Endothelial cell of umbilical vein (primary cell): Measurements from ENCODE around the gene MAGI3. TPM values are rescaled to one million over a fixed set of nuclear protein-coding genes. Genes with fewer than 3 reads are reported as not detected.

Experiments used
- BruUV-seq: library from RNA; stranded (reverse); fragments of 400-500 nt; replicated peaks from 2 replicates; lab custom pipeline; 2021; lab: Mats Ljungman, UMichigan
- CTCF ChIA-PET: fragments of 300-600, 350-600 bp; sonication (Branson Sonifier 250); formaldehyde crosslinking; loops from one replicate; lab custom pipeline; 2021; ENCODE audit warnings: antibody characterized with exemption, inconsistent platforms; lab: Charles Lee
- POLR2A ChIA-PET: fragments of 300-600, 350-600 bp; sonication (Branson Sonifier 250); formaldehyde crosslinking; loops from one replicate; lab custom pipeline; 2021; ENCODE audit warnings: antibody characterized with exemption, inconsistent platforms; lab: Charles Lee
- DNase-seq: peaks from one replicate; pipeline ENCODE4 v3.0.0-alpha.2; 2011; ENCODE audit warnings: low read depth, low spot score
- FAIRE-seq: peaks from 2 replicates; lab custom pipeline; 2011; peaks lifted over from hg19 to GRCh38; lab: Jason Lieb, UNC
- H2AFZ ChIP-seq: 2 replicates; pipeline ENCODE4 v1.6.0; 2012; ENCODE audit warnings: low read depth, low read length, control low read depth, inconsistent platforms
- H3K27ac ChIP-seq: 2 replicates; pipeline ENCODE4 v1.5.1; 2011; ENCODE audit warnings: low read depth, mild to moderate bottlenecking, control low read depth, low read length, moderate library complexity; ENCODE audit not compliant: insufficient read depth
- H3K27me3 ChIP-seq, 2 experiments: 2 replicates each; pipeline versions ENCODE4 v1.6.0 to v1.6.1; 2011; ENCODE audit warnings: low read length in 2 of 2, mixed read lengths in 1 of 2; ENCODE audit not compliant: control insufficient read depth in 2 of 2, insufficient read depth in 2 of 2
- H3K36me3 ChIP-seq, 2 experiments: 2 replicates in 1 of 2; 3 replicates in 1 of 2; pipeline ENCODE4 v1.5.1; 2011; ENCODE audit warnings: low read length in 2 of 2, mild to moderate bottlenecking in 1 of 2, moderate library complexity in 1 of 2; ENCODE audit not compliant: control insufficient read depth in 2 of 2, insufficient read depth in 2 of 2; ENCODE audit errors: extremely low read depth in 1 of 2
- H3K4me1 ChIP-seq: 3 replicates; pipeline ENCODE4 v1.5.1; 2011; ENCODE audit warnings: mild to moderate bottlenecking, low read length; ENCODE audit not compliant: control insufficient read depth, insufficient read depth; ENCODE audit errors: extremely low read depth
- H3K4me2 ChIP-seq: 2 replicates; pipeline ENCODE4 v1.6.1; 2011; ENCODE audit warnings: low read length, control low read depth, mixed read lengths; ENCODE audit not compliant: insufficient read depth
- H3K4me3 ChIP-seq, 3 experiments: fragments of 200-600 bp in 1 of 3; sonication (generic), shearing (Covaris generic) in 1 of 3; replicated peaks in 1 of 3; 2 replicates each; pipeline ENCODE4 v1.5.1; 2011 to 2016; ENCODE audit warnings: control low read depth in 3 of 3, low read length in 3 of 3, mild to moderate bottlenecking in 2 of 3, inconsistent platforms in 1 of 3, low read depth in 1 of 3, moderate library complexity in 1 of 3; ENCODE audit not compliant: insufficient read depth in 1 of 3
- H3K79me2 ChIP-seq: 2 replicates; pipeline ENCODE4 v1.6.0; 2012; ENCODE audit warnings: low read length, inconsistent platforms; ENCODE audit not compliant: control insufficient read depth, insufficient read depth
- H3K9ac ChIP-seq: replicated peaks from 2 replicates; pipeline ENCODE3; 2011; ENCODE audit warnings: low read length, control low read depth; ENCODE audit not compliant: insufficient read depth; ENCODE audit errors: extremely low read depth
- H3K9me1 ChIP-seq: replicated peaks from 3 replicates; pipeline ENCODE4 v1.6.0; 2011; ENCODE audit warnings: mild to moderate bottlenecking, low read length; ENCODE audit not compliant: control insufficient read depth, insufficient read depth; ENCODE audit errors: extremely low read depth
- H3K9me3 ChIP-seq: replicated peaks from 2 replicates; pipeline ENCODE4 v1.5.1; 2012; ENCODE audit warnings: low read length, inconsistent platforms; ENCODE audit not compliant: control insufficient read depth, insufficient read depth
- H4K20me1 ChIP-seq: replicated peaks from 2 replicates; pipeline ENCODE3; 2011; ENCODE audit warnings: mild to moderate bottlenecking, low read length; ENCODE audit not compliant: control insufficient read depth, insufficient read depth; ENCODE audit errors: extremely low read depth
- CTCF ChIP-seq, 2 donors: IDR thresholded peaks; 1 replicate in 1 of 2; 2 replicates in 1 of 2; pipeline ENCODE4 v1.5.1; 2011; ENCODE audit warnings: low read length in 2 of 2, mild to moderate bottlenecking in 2 of 2, moderate library complexity in 2 of 2, control low read depth in 1 of 2, inconsistent platforms in 1 of 2, low read depth in 1 of 2; ENCODE audit not compliant: insufficient read depth in 1 of 2; ENCODE audit errors: extremely low read depth in 1 of 2
- EZH2 ChIP-seq: IDR thresholded peaks from 2 replicates; pipeline ENCODE4 v1.6.1; 2012; ENCODE audit warnings: borderline replicate concordance, low read depth, mild to moderate bottlenecking, moderate library complexity, low read length, inconsistent platforms; ENCODE audit not compliant: severe bottlenecking
- FOS ChIP-seq: IDR thresholded peaks from 2 replicates; pipeline ENCODE4 v1.6.1; 2011; ENCODE audit warnings: mild to moderate bottlenecking, low read length, moderate library complexity, borderline replicate concordance; ENCODE audit not compliant: insufficient read depth
- GATA2 ChIP-seq: IDR thresholded peaks from 2 replicates; pipeline ENCODE4 v1.7.0; 2011; ENCODE audit warnings: low read depth, mild to moderate bottlenecking, moderate library complexity, mixed read lengths, low read length; ENCODE audit not compliant: insufficient read length, insufficient read depth
- JUN ChIP-seq: IDR thresholded peaks from 2 replicates; pipeline ENCODE4 v1.6.1; 2011; ENCODE audit warnings: borderline replicate concordance, low read depth; ENCODE audit not compliant: insufficient read length, insufficient read depth
- MYC ChIP-seq: IDR thresholded peaks from one replicate; pipeline ENCODE4 v1.6.1; 2011; ENCODE audit warnings: mild to moderate bottlenecking, low read depth, low read length
- POLR2A ChIP-seq: IDR thresholded peaks from 2 replicates; pipeline ENCODE4 v1.6.1; 2012; ENCODE audit warnings: low read depth, mild to moderate bottlenecking, control low read depth, low read length
- POLR2AphosphoS5 ChIP-seq: IDR thresholded peaks from 2 replicates; pipeline ENCODE4 v1.6.1; 2012; ENCODE audit warnings: low read depth, mild to moderate bottlenecking, control low read depth, low read length, moderate library complexity; ENCODE audit not compliant: insufficient read depth
- dilution Hi-C: fragments of 300-500 bp; cut with MboI; formaldehyde crosslinking; loops from one replicate; pipeline ENCODE4 v1.15.0; 2019; ENCODE audit warnings: low sequenced_read_pairs; ENCODE audit not compliant: extremely low pct_ligation_motif_present
- intact Hi-C: fragments of 100-400 bp; cut with micrococcal nuclease; formaldehyde crosslinking; loops from one replicate; pipeline ENCODE4 v1.10.0; 2022
- polyA plus RNA-seq, 4 experiments: library from polyadenylated mRNA; depleted of rRNA in 3 of 4; stranded (reverse) in 3 of 4; unstranded in 1 of 4; fragments of >200 nt; gene quantifications; 2 replicates each; pipeline versions ENCODE4 v1.2.1 to v1.2.3, GENCODE V29; 2011 to 2012; ENCODE audit warnings: missing spikeins in 1 of 4
- total RNA-seq: library from RNA; stranded (reverse); gene quantifications from 2 replicates; pipeline ENCODE4 v1.2.3, GENCODE V29; 2021
- TF ChIP-seq, protein P1 (sequence below): IDR thresholded peaks from 2 replicates; pipeline ENCODE4 v1.6.1; 2011; ENCODE audit not compliant: insufficient read depth, insufficient read length

MAGI3 gene
- total and polyA plus RNA-seq, 2 donors (not counting 3 experiments of a cell fraction or from before 2014, with no cell fraction given) = 2.8 to 16.1 TPM

DNA sequence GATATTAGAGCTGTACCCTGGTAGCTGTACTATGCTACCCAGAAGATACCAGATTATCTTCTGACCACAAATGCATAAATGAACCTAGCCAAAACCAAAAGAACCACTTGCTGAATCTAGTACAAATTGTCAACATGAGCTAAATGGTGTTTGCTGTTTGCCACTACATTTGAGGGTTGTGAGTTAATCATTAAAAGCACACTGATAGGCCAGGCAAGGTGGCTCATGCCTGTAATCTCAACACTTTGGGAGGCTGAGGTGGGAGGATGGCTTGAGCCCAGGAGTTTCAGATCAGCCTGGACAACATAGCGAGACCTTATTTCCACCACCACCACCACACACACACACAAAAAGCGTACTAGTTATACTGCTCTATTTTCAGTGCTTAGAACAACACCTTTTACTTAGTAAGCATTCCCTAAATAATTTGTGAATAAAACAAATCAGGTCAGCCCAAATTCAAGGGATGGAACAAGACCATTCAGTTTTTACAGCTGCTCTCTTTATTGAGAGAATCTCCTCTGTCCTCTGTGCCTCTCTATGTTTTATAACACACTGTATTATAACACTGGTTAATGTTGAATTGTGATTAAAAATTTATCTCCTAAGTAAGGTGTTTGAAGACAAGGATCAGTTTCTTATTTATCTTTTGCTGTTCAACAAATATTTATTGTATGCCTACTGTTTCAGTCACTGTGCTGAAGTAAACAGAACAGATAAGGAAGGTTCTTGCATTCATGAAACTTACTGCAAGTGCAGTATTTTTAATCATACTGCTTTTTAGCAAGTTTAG, 44.0 kb downstream of the MAGI3 start:
- Histone ChIP-seq H3K36me3 (no peaks in the 10 kb centered on the region), H3K9ac (no peak overlapping the region), H3K9me1 (no peaks in the 10 kb centered on the region), H3K9me3 (no peaks in the 10 kb centered on the region), H3K27me3 (no peaks in the 10 kb centered on the region), H2AFZ (no peak overlapping the region), H3K79me2 (peaks cover 7% of the 10 kb centered on the region), H3K27ac (no peak overlapping the region), H3K4me2 (no peak overlapping the region), H3K4me1 (no peaks in the 10 kb centered on the region), H4K20me1 (peaks cover 7% of the 10 kb centered on the region), H3K4me3 (no peak overlapping the region)
- FAIRE-seq = peak; percentile 26
- TF ChIP-seq CTCF (IDR thresholded peaks at IDR 0.05; ENCODE audit: extremely low read depth in 1 of 2, insufficient read depth in 1 of 2, low read depth in 1 of 2, low read length in 2 of 2) (no peak), POLR2AphosphoS5 (no peak), MYC (no peak), JUN (no peak), EZH2 (no peak), GATA2 (no peak), FOS (no peak), POLR2A (no peak)
- TF ChIP-seq, protein P1, sequence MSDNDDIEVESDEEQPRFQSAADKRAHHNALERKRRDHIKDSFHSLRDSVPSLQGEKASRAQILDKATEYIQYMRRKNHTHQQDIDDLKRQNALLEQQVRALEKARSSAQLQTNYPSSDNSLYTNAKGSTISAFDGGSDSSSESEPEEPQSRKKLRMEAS = no peak
- CTCF ChIA-PET = interaction anchor here (2.6 kb wide), 1 partner anchor 18 kb away, joined by 21 read pairs; no protein-coding TSS in a partner anchor
- no TSS peak for BruUV-seq
- POLR2A ChIA-PET = no interaction called here
- DNase-seq = no peak
- dilution Hi-C loops (no loop called here), intact Hi-C loops (no loop called here)
